K562 (cell line): Measurements from ENCODE around the gene OR52E5. TPM values are rescaled to one million over a fixed set of nuclear protein-coding genes. Genes with fewer than 3 reads are reported as not detected.

Experiments used
- C11orf30 ChIP-seq: fragments of 450-650 bp; IDR thresholded peaks from 2 replicates; pipeline ENCODE4 v1.6.1; 2016; ENCODE audit warnings: low read depth, mild to moderate bottlenecking
- E2F6 ChIP-seq, 2 experiments: IDR thresholded peaks; 2 replicates each; pipeline ENCODE4 v1.6.1; 2011; ENCODE audit warnings: borderline replicate concordance in 1 of 2, control low read depth in 1 of 2, low read depth in 1 of 2, low read length in 1 of 2, mild to moderate bottlenecking in 1 of 2, mixed read lengths in 1 of 2, moderate library complexity in 1 of 2; ENCODE audit not compliant: insufficient read depth in 1 of 2, insufficient read length in 1 of 2, poor library complexity in 1 of 2, severe bottlenecking in 1 of 2; ENCODE audit errors: extremely low read depth in 1 of 2
- JUND ChIP-seq, 2 experiments: IDR thresholded peaks; 2 replicates in 1 of 2; 3 replicates in 1 of 2; pipeline ENCODE4 v1.6.1; 2011; ENCODE audit warnings: borderline replicate concordance in 2 of 2, low read depth in 2 of 2, low read length in 2 of 2, improper control_type of control experiment in 1 of 2, missing biosample characterization in 1 of 2, missing genetic modification characterization in 1 of 2, missing genetic modification reagents in 1 of 2
- MAFF ChIP-seq: IDR thresholded peaks from 2 replicates; pipeline ENCODE4 v1.6.1; 2012; ENCODE audit warnings: low read length, improper control_type of control experiment
- NFE2 ChIP-seq: IDR thresholded peaks from 2 replicates; pipeline ENCODE4 v1.6.1; 2014; ENCODE audit warnings: antibody characterized with exemption, low read depth
- TEAD2 ChIP-seq: fragments of 450-650 bp; IDR thresholded peaks from 2 replicates; pipeline ENCODE4 v1.6.1; 2016; ENCODE audit warnings: missing genetic modification characterization, control low read depth, missing compliant biosample characterization
- YY1 ChIP-seq, 3 experiments: IDR thresholded peaks; 2 replicates each; pipeline ENCODE4 v1.6.1; 2011; ENCODE audit warnings: low read length in 2 of 3, mild to moderate bottlenecking in 2 of 3, moderate library complexity in 2 of 3, borderline replicate concordance in 1 of 3, control low read depth in 1 of 3, low read depth in 1 of 3; ENCODE audit not compliant: insufficient read depth in 3 of 3, insufficient replicate concordance in 2 of 3, control insufficient read depth in 1 of 3, insufficient read length in 1 of 3; ENCODE audit errors: extremely low read depth in 1 of 3
- polyA plus RNA-seq, 8 experiments: library from polyadenylated mRNA; depleted of rRNA in 4 of 8; stranded (reverse) in 5 of 8; unstranded in 3 of 8; fragments of >200 nt; fragmentation: Nextera tagmentation in 2 of 8; fragmentation: Illumina TruSeq in 1 of 8; extraction: Ambion mirVana in 2 of 8; extraction: Trizol in 1 of 8; gene quantifications; 2 replicates each; pipeline versions ENCODE4 v1.2.1 to v1.2.3, GENCODE V29; 2011 to 2014; ENCODE audit warnings: inconsistent platforms in 1 of 8, missing spikeins in 1 of 8
- total RNA-seq, 7 experiments: library from RNA; depleted of rRNA in 6 of 7; stranded (reverse); fragments of >200 nt in 6 of 7; fragmentation: Illumina TruSeq in 2 of 7; extraction: Trizol in 2 of 7; gene quantifications; 2 replicates each; pipeline versions ENCODE4 v1.2.1 to v1.2.3, GENCODE V29; 2011 to 2021; ENCODE audit warnings: low replicate concordance in 1 of 7
- TF ChIP-seq, protein P1 (sequence below): IDR thresholded peaks from 2 replicates; pipeline ENCODE4 v1.6.1; 2011; ENCODE audit not compliant: insufficient read length; ENCODE audit errors: extremely low read depth
- TF ChIP-seq, protein P2 (sequence below): fragments of 450-650 bp; conservative IDR thresholded peaks from 2 replicates; pipeline ENCODE4 v1.6.1; 2016; ENCODE audit warnings: missing genetic modification characterization, low read depth, mild to moderate bottlenecking, missing compliant biosample characterization, moderate library complexity
- TF ChIP-seq, protein P3 (sequence below): fragments of 450-650 bp; IDR thresholded peaks from 2 replicates; pipeline ENCODE4 v1.7.1; 2018; ENCODE audit warnings: mild to moderate bottlenecking, low read depth; ENCODE audit not compliant: partially characterized antibody
- TF ChIP-seq, protein P4 (sequence below): sonication (generic); formaldehyde crosslinking; IDR thresholded peaks from 2 replicates; pipeline ENCODE4 v1.8.1; 2023; ENCODE audit warnings: mild to moderate bottlenecking, missing genetic modification reagents

The OR52E5 gene
- total and polyA plus RNA-seq, 9 of the 15 experiments (the other 6 are each of a cell fraction or from before 2014, with no cell fraction given): not detected

GRCh38 chr11:5928271-5928670, 35.3 kb downstream of the OR52E5 start (continued):
- TF ChIP-seq C11orf30: peak; percentile 90
- TF ChIP-seq YY1 (IDR thresholded peaks at IDR 0.05; ENCODE audit: borderline replicate concordance in 1 of 3, control insufficient read depth in 1 of 3, extremely low read depth in 1 of 3, insufficient read depth in 3 of 3, insufficient read length in 1 of 3, insufficient replicate concordance in 2 of 3, low read depth in 1 of 3, low read length in 2 of 3): peak in 2 of 3 experiments; percentile 38 to 79
- peak; percentile 87 for TF ChIP-seq MAFF
- TF ChIP-seq TEAD2 (tag): no peak
- TF ChIP-seq, protein P1, sequence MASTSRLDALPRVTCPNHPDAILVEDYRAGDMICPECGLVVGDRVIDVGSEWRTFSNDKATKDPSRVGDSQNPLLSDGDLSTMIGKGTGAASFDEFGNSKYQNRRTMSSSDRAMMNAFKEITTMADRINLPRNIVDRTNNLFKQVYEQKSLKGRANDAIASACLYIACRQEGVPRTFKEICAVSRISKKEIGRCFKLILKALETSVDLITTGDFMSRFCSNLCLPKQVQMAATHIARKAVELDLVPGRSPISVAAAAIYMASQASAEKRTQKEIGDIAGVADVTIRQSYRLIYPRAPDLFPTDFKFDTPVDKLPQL: no peak
- TF ChIP-seq, protein P2, sequence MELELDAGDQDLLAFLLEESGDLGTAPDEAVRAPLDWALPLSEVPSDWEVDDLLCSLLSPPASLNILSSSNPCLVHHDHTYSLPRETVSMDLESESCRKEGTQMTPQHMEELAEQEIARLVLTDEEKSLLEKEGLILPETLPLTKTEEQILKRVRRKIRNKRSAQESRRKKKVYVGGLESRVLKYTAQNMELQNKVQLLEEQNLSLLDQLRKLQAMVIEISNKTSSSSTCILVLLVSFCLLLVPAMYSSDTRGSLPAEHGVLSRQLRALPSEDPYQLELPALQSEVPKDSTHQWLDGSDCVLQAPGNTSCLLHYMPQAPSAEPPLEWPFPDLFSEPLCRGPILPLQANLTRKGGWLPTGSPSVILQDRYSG (tag): no peak
- peak; percentile 78 for TF ChIP-seq NFE2
- TF ChIP-seq JUND (IDR thresholded peaks at IDR 0.05; ENCODE audit: borderline replicate concordance, low read depth, low read length): no peak
- TF ChIP-seq JUND (tag; IDR thresholded peaks at IDR 0.05; ENCODE audit: borderline replicate concordance, low read depth, low read length): no peak
- peak in 1 of 2 experiments; percentile 80 for TF ChIP-seq E2F6 (IDR thresholded peaks at IDR 0.05; ENCODE audit: borderline replicate concordance in 1 of 2, extremely low read depth in 1 of 2, insufficient read depth in 1 of 2, insufficient read length in 1 of 2, low read depth in 1 of 2, low read length in 1 of 2, poor library complexity in 1 of 2, severe bottlenecking in 1 of 2)
- TF ChIP-seq, protein P3, sequence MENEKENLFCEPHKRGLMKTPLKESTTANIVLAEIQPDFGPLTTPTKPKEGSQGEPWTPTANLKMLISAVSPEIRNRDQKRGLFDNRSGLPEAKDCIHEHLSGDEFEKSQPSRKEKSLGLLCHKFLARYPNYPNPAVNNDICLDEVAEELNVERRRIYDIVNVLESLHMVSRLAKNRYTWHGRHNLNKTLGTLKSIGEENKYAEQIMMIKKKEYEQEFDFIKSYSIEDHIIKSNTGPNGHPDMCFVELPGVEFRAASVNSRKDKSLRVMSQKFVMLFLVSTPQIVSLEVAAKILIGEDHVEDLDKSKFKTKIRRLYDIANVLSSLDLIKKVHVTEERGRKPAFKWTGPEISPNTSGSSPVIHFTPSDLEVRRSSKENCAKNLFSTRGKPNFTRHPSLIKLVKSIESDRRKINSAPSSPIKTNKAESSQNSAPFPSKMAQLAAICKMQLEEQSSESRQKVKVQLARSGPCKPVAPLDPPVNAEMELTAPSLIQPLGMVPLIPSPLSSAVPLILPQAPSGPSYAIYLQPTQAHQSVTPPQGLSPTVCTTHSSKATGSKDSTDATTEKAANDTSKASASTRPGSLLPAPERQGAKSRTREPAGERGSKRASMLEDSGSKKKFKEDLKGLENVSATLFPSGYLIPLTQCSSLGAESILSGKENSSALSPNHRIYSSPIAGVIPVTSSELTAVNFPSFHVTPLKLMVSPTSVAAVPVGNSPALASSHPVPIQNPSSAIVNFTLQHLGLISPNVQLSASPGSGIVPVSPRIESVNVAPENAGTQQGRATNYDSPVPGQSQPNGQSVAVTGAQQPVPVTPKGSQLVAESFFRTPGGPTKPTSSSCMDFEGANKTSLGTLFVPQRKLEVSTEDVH: peak; percentile 66
- TF ChIP-seq, protein P4, sequence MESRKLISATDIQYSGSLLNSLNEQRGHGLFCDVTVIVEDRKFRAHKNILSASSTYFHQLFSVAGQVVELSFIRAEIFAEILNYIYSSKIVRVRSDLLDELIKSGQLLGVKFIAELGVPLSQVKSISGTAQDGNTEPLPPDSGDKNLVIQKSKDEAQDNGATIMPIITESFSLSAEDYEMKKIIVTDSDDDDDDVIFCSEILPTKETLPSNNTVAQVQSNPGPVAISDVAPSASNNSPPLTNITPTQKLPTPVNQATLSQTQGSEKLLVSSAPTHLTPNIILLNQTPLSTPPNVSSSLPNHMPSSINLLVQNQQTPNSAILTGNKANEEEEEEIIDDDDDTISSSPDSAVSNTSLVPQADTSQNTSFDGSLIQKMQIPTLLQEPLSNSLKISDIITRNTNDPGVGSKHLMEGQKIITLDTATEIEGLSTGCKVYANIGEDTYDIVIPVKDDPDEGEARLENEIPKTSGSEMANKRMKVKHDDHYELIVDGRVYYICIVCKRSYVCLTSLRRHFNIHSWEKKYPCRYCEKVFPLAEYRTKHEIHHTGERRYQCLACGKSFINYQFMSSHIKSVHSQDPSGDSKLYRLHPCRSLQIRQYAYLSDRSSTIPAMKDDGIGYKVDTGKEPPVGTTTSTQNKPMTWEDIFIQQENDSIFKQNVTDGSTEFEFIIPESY (CRISPR knock-in tag): peak; percentile 47; the same call in 1 of the 2 replicates
